SU-DHL-6 (cell line): ENCODE data around the gene HMCN2.

Experiments
- EZH2phosphoT487 ChIP-seq: fragments of 200-600 bp; sonication (generic), shearing (Covaris generic); conservative IDR thresholded peaks from 2 replicates; pipeline ENCODE4 v1.6.1; 2018; ENCODE audit warnings: mild to moderate bottlenecking, antibody characterized with exemption, low read length, moderate library complexity, mixed read lengths
- TF ChIP-seq, protein P1 (sequence below): fragments of 200-600 bp; sonication (generic); IDR thresholded peaks from one replicate; pipeline ENCODE4 v1.5.1; 2017; ENCODE audit warnings: antibody characterized with exemption, mild to moderate bottlenecking, low read length, moderate library complexity; ENCODE audit not compliant: insufficient read depth, poor library complexity, severe bottlenecking

- TF ChIP-seq, protein P1, sequence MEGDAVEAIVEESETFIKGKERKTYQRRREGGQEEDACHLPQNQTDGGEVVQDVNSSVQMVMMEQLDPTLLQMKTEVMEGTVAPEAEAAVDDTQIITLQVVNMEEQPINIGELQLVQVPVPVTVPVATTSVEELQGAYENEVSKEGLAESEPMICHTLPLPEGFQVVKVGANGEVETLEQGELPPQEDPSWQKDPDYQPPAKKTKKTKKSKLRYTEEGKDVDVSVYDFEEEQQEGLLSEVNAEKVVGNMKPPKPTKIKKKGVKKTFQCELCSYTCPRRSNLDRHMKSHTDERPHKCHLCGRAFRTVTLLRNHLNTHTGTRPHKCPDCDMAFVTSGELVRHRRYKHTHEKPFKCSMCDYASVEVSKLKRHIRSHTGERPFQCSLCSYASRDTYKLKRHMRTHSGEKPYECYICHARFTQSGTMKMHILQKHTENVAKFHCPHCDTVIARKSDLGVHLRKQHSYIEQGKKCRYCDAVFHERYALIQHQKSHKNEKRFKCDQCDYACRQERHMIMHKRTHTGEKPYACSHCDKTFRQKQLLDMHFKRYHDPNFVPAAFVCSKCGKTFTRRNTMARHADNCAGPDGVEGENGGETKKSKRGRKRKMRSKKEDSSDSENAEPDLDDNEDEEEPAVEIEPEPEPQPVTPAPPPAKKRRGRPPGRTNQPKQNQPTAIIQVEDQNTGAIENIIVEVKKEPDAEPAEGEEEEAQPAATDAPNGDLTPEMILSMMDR, result no peak
- TF ChIP-seq EZH2phosphoT487, result no peak
Measured at GRCh38 chr9:130334915-130335314, 69.4 kb downstream of the HMCN2 start.
